HepG2 (cell line): ENCODE results near the gene CHRNB1. TPM values are rescaled to one million over a fixed set of nuclear protein-coding genes. Genes with fewer than 3 reads are reported as not detected.

Experiments used
- HNRNPLL ChIP-seq: fragments of 200-400 bp; formaldehyde crosslinking; IDR thresholded peaks from 2 replicates; pipeline ENCODE4 v1.6.1; 2017; ENCODE audit warnings: mild to moderate bottlenecking, low read depth, low read length; ENCODE audit not compliant: poor library complexity, severe bottlenecking
- KDM5B ChIP-seq: sonication (generic); formaldehyde crosslinking; IDR thresholded peaks from 2 replicates; pipeline ENCODE4 v1.4.0; 2020; ENCODE audit warnings: missing genetic modification reagents, mild to moderate bottlenecking, borderline replicate concordance
- KLF11 ChIP-seq: IDR thresholded peaks from 2 replicates; pipeline ENCODE4 v1.6.1; 2016; ENCODE audit warnings: missing compliant biosample characterization
- PATZ1 ChIP-seq: sonication (generic); formaldehyde crosslinking; IDR thresholded peaks from 2 replicates; pipeline ENCODE4 v1.4.0; 2020; ENCODE audit warnings: missing genetic modification reagents
- RBFOX2 ChIP-seq: fragments of 200-400 bp; formaldehyde crosslinking; IDR thresholded peaks from 2 replicates; pipeline ENCODE4 v1.6.1; 2017; ENCODE audit warnings: low read depth, mild to moderate bottlenecking, low read length
- TFAP4 ChIP-seq: sonication (generic); IDR thresholded peaks from 2 replicates; pipeline ENCODE4 v1.6.1; 2016; ENCODE audit warnings: low read depth, borderline replicate concordance
- ZBTB7B ChIP-seq: sonication (generic); formaldehyde crosslinking; IDR thresholded peaks from 2 replicates; pipeline ENCODE4 v1.4.0; 2020; ENCODE audit warnings: missing genetic modification reagents
- ZFP90 ChIP-seq: sonication (generic); formaldehyde crosslinking; IDR thresholded peaks from 2 replicates; pipeline ENCODE4 v1.8.0; 2022; ENCODE audit warnings: missing genetic modification reagents, mild to moderate bottlenecking, inconsistent platforms, borderline replicate concordance
- ZNF12 ChIP-seq: sonication (generic); formaldehyde crosslinking; IDR thresholded peaks from 2 replicates; pipeline ENCODE4 v1.5.0; 2020; ENCODE audit warnings: missing genetic modification reagents
- ZNF18 ChIP-seq: sonication (generic); formaldehyde crosslinking; IDR thresholded peaks from 2 replicates; pipeline ENCODE4 v1.8.0; 2022; ENCODE audit warnings: mild to moderate bottlenecking, missing genetic modification reagents; ENCODE audit not compliant: insufficient replicate concordance
- ZNF563 ChIP-seq: sonication (generic); formaldehyde crosslinking; IDR thresholded peaks from 2 replicates; pipeline ENCODE4 v1.8.0; 2022; ENCODE audit warnings: mild to moderate bottlenecking, moderate library complexity, missing genetic modification reagents
- ZNF607 ChIP-seq: sonication (generic); formaldehyde crosslinking; IDR thresholded peaks from 2 replicates; pipeline ENCODE4 v1.5.1; 2020; ENCODE audit warnings: missing genetic modification reagents, mild to moderate bottlenecking, borderline replicate concordance
- ZSCAN31 ChIP-seq: sonication (generic); formaldehyde crosslinking; IDR thresholded peaks from 2 replicates; pipeline ENCODE4 v1.5.0; 2020; ENCODE audit warnings: low read depth, mild to moderate bottlenecking, missing genetic modification reagents
- polyA plus RNA-seq, 8 experiments: library from polyadenylated mRNA; depleted of rRNA in 3 of 8; stranded (reverse) in 7 of 8; unstranded in 1 of 8; fragments of >200 nt; fragmentation: Illumina TruSeq in 4 of 8; extraction: Trizol in 4 of 8; gene quantifications; 2 replicates each; pipeline versions ENCODE4 v1.2.1 to v1.2.3, GENCODE V29; 2011 to 2016; ENCODE audit warnings: low read depth in 4 of 8, missing spikeins in 1 of 8, mixed read lengths in 1 of 8; ENCODE audit not compliant: insufficient read depth in 1 of 8
- total RNA-seq, 5 experiments: library from RNA; depleted of rRNA; stranded (reverse); fragments of >200 nt; fragmentation: Illumina TruSeq; extraction: Trizol; gene quantifications; 2 replicates each; pipeline ENCODE4 v1.2.3, GENCODE V29; 2016; ENCODE audit warnings: low read depth in 1 of 5
- TF ChIP-seq, protein P1 (sequence below): sonication (generic); formaldehyde crosslinking; IDR thresholded peaks from 2 replicates; pipeline ENCODE4 v1.5.1; 2020; ENCODE audit warnings: mild to moderate bottlenecking, missing genetic modification reagents, moderate library complexity
- TF ChIP-seq, protein P2 (sequence below): sonication (generic); formaldehyde crosslinking; IDR thresholded peaks from 2 replicates; pipeline ENCODE4 v1.5.1; 2020; ENCODE audit warnings: missing genetic modification reagents, mild to moderate bottlenecking, borderline replicate concordance
- TF ChIP-seq, protein P3 (sequence below): sonication (generic); formaldehyde crosslinking; IDR thresholded peaks from 2 replicates; pipeline ENCODE4 v1.8.1; 2023; ENCODE audit warnings: mild to moderate bottlenecking, moderate library complexity, missing genetic modification reagents

CHRNB1 gene
- total and polyA plus RNA-seq, 2 of the 13 experiments (the other 11 are each of a cell fraction or from before 2014, with no cell fraction given): 5.4 to 33.7 TPM

DNA sequence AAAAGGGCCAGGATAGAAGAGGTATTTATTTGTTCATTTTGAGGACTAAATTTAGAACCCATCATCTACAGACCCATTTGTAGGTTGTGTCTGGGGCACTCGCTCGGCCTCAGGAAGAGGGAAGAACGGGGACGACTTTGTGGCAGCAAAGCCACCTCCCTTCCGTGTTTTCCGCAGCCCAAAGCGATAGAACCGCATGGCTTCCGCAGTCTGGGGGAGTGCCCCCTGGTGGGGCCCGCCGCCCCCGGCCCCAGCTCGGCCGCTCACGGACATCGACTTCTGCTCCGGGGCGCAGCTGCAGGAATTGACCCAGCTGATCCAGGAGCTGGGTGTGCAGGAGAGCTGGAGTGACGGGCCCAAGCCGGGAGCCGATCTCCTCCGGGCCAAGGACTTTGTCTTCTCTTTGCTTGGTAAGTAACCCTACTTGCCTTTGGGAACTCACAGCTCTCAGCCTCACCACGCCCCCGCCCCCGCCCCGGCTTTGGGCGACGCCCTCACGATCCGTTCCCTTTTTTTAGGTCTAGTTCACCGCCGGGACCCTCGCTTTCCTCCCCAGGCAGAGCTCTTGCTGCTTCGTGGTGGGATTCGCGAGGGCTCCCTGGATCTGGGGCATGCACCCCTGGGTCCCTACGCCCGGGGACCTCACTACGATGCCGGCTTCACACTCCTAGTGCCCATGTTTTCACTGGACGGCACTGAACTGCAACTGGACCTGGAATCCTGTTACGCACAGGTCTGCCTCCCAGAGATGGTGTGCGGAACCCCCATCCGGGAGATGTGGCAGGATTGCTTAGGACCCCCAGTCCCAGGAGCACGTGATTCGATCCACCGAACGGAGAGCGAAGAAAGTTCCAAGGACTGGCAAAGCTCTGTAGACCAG is 8.9 kb upstream of the CHRNB1 start (continued):
- TF ChIP-seq TFAP4: peak; percentile 61; the same call in 1 of the 2 replicates
- 0 out of 2 replicates have a peak, but pooled peaks have one; percentile 45 for TF ChIP-seq RBFOX2
- no peak for TF ChIP-seq ZBTB7B (CRISPR knock-in tag)
- TF ChIP-seq PATZ1 (CRISPR knock-in tag): peak; percentile 68; the same call in 1 of the 2 replicates
- peak; percentile 95 for TF ChIP-seq HNRNPLL
- TF ChIP-seq, protein P1, sequence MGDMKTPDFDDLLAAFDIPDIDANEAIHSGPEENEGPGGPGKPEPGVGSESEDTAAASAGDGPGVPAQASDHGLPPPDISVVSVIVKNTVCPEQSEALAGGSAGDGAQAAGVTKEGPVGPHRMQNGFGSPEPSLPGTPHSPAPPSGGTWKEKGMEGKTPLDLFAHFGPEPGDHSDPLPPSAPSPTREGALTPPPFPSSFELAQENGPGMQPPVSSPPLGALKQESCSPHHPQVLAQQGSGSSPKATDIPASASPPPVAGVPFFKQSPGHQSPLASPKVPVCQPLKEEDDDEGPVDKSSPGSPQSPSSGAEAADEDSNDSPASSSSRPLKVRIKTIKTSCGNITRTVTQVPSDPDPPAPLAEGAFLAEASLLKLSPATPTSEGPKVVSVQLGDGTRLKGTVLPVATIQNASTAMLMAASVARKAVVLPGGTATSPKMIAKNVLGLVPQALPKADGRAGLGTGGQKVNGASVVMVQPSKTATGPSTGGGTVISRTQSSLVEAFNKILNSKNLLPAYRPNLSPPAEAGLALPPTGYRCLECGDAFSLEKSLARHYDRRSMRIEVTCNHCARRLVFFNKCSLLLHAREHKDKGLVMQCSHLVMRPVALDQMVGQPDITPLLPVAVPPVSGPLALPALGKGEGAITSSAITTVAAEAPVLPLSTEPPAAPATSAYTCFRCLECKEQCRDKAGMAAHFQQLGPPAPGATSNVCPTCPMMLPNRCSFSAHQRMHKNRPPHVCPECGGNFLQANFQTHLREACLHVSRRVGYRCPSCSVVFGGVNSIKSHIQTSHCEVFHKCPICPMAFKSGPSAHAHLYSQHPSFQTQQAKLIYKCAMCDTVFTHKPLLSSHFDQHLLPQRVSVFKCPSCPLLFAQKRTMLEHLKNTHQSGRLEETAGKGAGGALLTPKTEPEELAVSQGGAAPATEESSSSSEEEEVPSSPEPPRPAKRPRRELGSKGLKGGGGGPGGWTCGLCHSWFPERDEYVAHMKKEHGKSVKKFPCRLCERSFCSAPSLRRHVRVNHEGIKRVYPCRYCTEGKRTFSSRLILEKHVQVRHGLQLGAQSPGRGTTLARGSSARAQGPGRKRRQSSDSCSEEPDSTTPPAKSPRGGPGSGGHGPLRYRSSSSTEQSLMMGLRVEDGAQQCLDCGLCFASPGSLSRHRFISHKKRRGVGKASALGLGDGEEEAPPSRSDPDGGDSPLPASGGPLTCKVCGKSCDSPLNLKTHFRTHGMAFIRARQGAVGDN (CRISPR knock-in tag): peak; percentile 50
- TF ChIP-seq ZNF12 (CRISPR knock-in tag): no peak
- TF ChIP-seq, protein P2, sequence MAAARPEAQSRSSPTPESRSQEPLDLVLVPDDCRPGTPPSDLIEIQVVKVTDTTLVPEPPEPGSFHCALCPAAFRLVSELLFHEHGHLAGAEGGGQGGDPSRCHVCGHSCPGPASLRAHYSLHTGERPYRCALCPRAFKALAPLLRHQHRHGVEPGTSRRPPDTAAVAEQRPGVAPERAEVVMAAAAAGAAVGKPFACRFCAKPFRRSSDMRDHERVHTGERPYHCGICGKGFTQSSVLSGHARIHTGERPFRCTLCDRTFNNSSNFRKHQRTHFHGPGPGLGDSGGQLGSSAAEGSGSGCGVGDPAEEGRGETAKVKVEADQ (CRISPR knock-in tag): peak; percentile 22; the same call in 1 of the 2 replicates
- TF ChIP-seq, protein P3, sequence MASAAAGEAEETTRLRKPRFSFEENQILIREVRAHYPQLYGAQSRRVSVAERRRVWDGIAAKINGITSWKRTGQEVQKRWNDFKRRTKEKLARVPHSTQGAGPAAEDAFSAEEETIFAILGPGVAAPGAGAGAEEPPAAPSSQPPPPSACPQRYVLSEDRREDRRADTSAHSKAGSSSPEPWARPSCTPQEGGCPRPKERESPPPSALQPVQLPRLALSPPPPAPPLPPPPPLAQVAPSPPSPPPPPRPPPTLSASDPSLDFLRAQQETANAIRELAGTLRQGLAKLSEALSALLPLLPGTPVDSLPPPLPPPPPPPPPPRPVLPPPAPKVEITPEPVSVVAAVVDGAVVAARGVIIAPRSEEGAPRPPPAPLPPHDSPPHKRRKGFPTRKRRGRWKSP (CRISPR knock-in tag): peak; percentile 63
- TF ChIP-seq ZNF563 (CRISPR knock-in tag): 0 out of 2 replicates have a peak, but pooled peaks have one; percentile 33
- no peak for TF ChIP-seq ZFP90
- TF ChIP-seq KLF11: no peak
- peak; percentile 50; the same call in 1 of the 2 replicates for TF ChIP-seq ZSCAN31 (CRISPR knock-in tag)
- peak; percentile 73 for TF ChIP-seq ZNF18 (CRISPR knock-in tag)
- TF ChIP-seq KDM5B (CRISPR knock-in tag): peak; percentile 27; the same call in 1 of the 2 replicates
- peak; percentile 38; the same call in 1 of the 2 replicates for TF ChIP-seq ZNF607 (CRISPR knock-in tag)
